ENCODE data around the gene MACF1.

Gene MACF1

GRCh38 chr1:39326836-39327235 lies 122.3 kb downstream of the MACF1 start:
- peaks cover 3% of the 10 kb centered on the region; the same call in 1 of the 2 replicates for H3F3A ChIP-seq (ENCODE audit: insufficient read depth, low read length)
- 0 out of 2 replicates have a peak, but pooled peaks cover 7% of the 10 kb centered on the region for H3K79me2 ChIP-seq (ENCODE audit: low read length)
- H3K4me1 ChIP-seq (ENCODE audit: low read length) = peaks cover 7% of the 10 kb centered on the region
- H2AFZ ChIP-seq (ENCODE audit: low read length) = no peak overlapping the region
- 0 out of 2 replicates have a peak, but pooled peaks cover 1% of the 10 kb centered on the region for H4K20me1 ChIP-seq (ENCODE audit: insufficient read depth, low read length)
- H3K36me3 ChIP-seq (replicated peaks; ENCODE audit: insufficient read depth, low read length) = peaks cover 41% of the 10 kb centered on the region
- H3K27ac ChIP-seq (ENCODE audit: low read length) = no peak overlapping the region
- no peak for TF ChIP-seq CTCF (IDR thresholded peaks at IDR 0.05; ENCODE audit: low read length)
- no peak for TF ChIP-seq EZH2phosphoT487 (IDR thresholded peaks at IDR 0.05; ENCODE audit: low read length)
- no peak for TF ChIP-seq EZH2 (optimal IDR thresholded peaks at IDR 0.05; ENCODE audit: low read depth, low read length)
- DNase-seq = no peak
- no peak overlapping the region for H3K9ac ChIP-seq (ENCODE audit: low read length)
- H3K9me3 ChIP-seq (replicated peaks; ENCODE audit: insufficient read depth, low read length) = no peaks in the 10 kb centered on the region
- H3K27me3 ChIP-seq (replicated peaks; ENCODE audit: insufficient read depth, low read length) = no peaks in the 10 kb centered on the region
- no peaks in the 10 kb centered on the region for H3K9me2 ChIP-seq (replicated peaks; ENCODE audit: insufficient read depth, low read length)
- H3K4me3 ChIP-seq (ENCODE audit: low read length) = no peak overlapping the region
- H3K4me2 ChIP-seq (ENCODE audit: low read depth, low read length) = no peak overlapping the region

GRCh38 chr1:39328095-39328494 lies 123.6 kb downstream of the MACF1 start:
- Histone ChIP-seq H4K20me1 (ENCODE audit: insufficient read depth, low read length) (no peaks in the 10 kb centered on the region), H3K9me3 (replicated peaks; ENCODE audit: insufficient read depth, low read length) (no peaks in the 10 kb centered on the region), H3K9ac (ENCODE audit: low read length) (no peak overlapping the region), H3K4me3 (ENCODE audit: low read length) (no peak overlapping the region), H2AFZ (ENCODE audit: low read length) (no peak overlapping the region), H3K27ac (ENCODE audit: low read length) (no peak overlapping the region), H3K36me3 (replicated peaks; ENCODE audit: insufficient read depth, low read length) (peaks cover 45% of the 10 kb centered on the region), H3K27me3 (replicated peaks; ENCODE audit: insufficient read depth, low read length) (no peaks in the 10 kb centered on the region), H3K9me2 (replicated peaks; ENCODE audit: insufficient read depth, low read length) (no peaks in the 10 kb centered on the region), H3F3A (ENCODE audit: insufficient read depth, low read length) (no peaks in the 10 kb centered on the region), H3K4me1 (ENCODE audit: low read length) (no peaks in the 10 kb centered on the region), H3K4me2 (ENCODE audit: low read depth, low read length) (no peak overlapping the region), H3K79me2 (ENCODE audit: low read length) (0 out of 2 replicates have a peak, but pooled peaks cover 4% of the 10 kb centered on the region)
- no peak for TF ChIP-seq EZH2phosphoT487 (IDR thresholded peaks at IDR 0.05; ENCODE audit: low read length)
- TF ChIP-seq EZH2 (optimal IDR thresholded peaks at IDR 0.05; ENCODE audit: low read depth, low read length) = no peak
- no peak for TF ChIP-seq CTCF (IDR thresholded peaks at IDR 0.05; ENCODE audit: low read length)
- no peak for DNase-seq

GRCh38 chr1:39328586-39329121 lies 124.2 kb downstream of the MACF1 start:
- TF ChIP-seq EZH2phosphoT487 (IDR thresholded peaks at IDR 0.05; ENCODE audit: low read length) = no peak
- TF ChIP-seq EZH2 (optimal IDR thresholded peaks at IDR 0.05; ENCODE audit: low read depth, low read length) = no peak
- no peak for TF ChIP-seq CTCF (IDR thresholded peaks at IDR 0.05; ENCODE audit: low read length)
- Histone ChIP-seq H3K4me2 (ENCODE audit: low read depth, low read length) (no peak overlapping the region), H3K27ac (ENCODE audit: low read length) (no peak overlapping the region), H3K79me2 (ENCODE audit: low read length) (0 out of 2 replicates have a peak, but pooled peaks cover 4% of the 10 kb centered on the region), H2AFZ (ENCODE audit: low read length) (no peak overlapping the region), H3K4me3 (ENCODE audit: low read length) (no peak overlapping the region), H3K9me2 (replicated peaks; ENCODE audit: insufficient read depth, low read length) (no peaks in the 10 kb centered on the region), H4K20me1 (ENCODE audit: insufficient read depth, low read length) (no peaks in the 10 kb centered on the region), H3K36me3 (replicated peaks; ENCODE audit: insufficient read depth, low read length) (peaks cover 44% of the 10 kb centered on the region), H3F3A (ENCODE audit: insufficient read depth, low read length) (no peaks in the 10 kb centered on the region), H3K9me3 (replicated peaks; ENCODE audit: insufficient read depth, low read length) (no peaks in the 10 kb centered on the region), H3K9ac (ENCODE audit: low read length) (no peak overlapping the region), H3K4me1 (ENCODE audit: low read length) (no peaks in the 10 kb centered on the region), H3K27me3 (replicated peaks; ENCODE audit: insufficient read depth, low read length) (no peaks in the 10 kb centered on the region)
- DNase-seq = no peak
